Stimulated activated CD8-positive, alpha-beta memory T cell treated with anti-CD3 and anti-CD28 coated beads, Interleukin-12 subunit alpha, Interleukin-12 subunit beta, amount 100 ng/mL, for 1 hour (primary cell): ENCODE results near the gene GJB6.

Experiments
- DNase-seq: peaks from one replicate; pipeline ENCODE4 v3.0.0-alpha.2; 2020; ENCODE audit warnings: low read depth

Gene GJB6

GRCh38 chr13:20186771-20187170 lies 45.3 kb downstream of the GJB6 start:
- DNase-seq, result no peak

GRCh38 chr13:20185366-20186056 lies 46.6 kb downstream of the GJB6 start:
- no peak for DNase-seq

GRCh38 chr13:20182231-20182846 lies 49.8 kb downstream of the GJB6 start:
- DNase-seq, result no peak

- no peak for DNase-seq
Observed at GRCh38 chr13:20181188-20181587, 50.9 kb downstream of the GJB6 start.

- DNase-seq, result no peak
Observed at GRCh38 chr13:20178156-20178555, 54.0 kb downstream of the GJB6 start.

- DNase-seq, result no peak
Observed at GRCh38 chr13:20177049-20177831, 54.9 kb downstream of the GJB6 start.

- no peak for DNase-seq
Observed at GRCh38 chr13:20175907-20176652, 56.0 kb downstream of the GJB6 start.

- DNase-seq, result no peak
Observed at GRCh38 chr13:20175406-20175794, 56.7 kb downstream of the GJB6 start.

- peak; percentile 33 for DNase-seq
Observed at GRCh38 chr13:20174656-20175405, 57.3 kb downstream of the GJB6 start.

- no peak for DNase-seq
Observed at GRCh38 chr13:20173116-20173746, 58.9 kb downstream of the GJB6 start.
